ENCODE measurements around the gene FOXI2. TPM values are rescaled to one million over a fixed set of nuclear protein-coding genes. Genes with fewer than 3 reads are reported as not detected.
A peak's percentile ranks its signal among the peaks of the same experiment; 100 is the strongest.

FOXI2 gene
- total RNA-seq, 1 donor from 2014 or later, result not detected

- DNase-seq (ENCODE audit: low spot score), result peak; percentile 51
- H3K27ac Mint-ChIP-seq, result no peak overlapping the region
Measured at GRCh38 chr10:127762925-127763324, 25.9 kb downstream of the FOXI2 start.

GRCh38 chr10:127774766-127775559 lies 38.0 kb downstream of the FOXI2 start:
- H3F3A ChIP-seq (ENCODE audit: low read depth), result no peaks in the 10 kb centered on the region
- H3K4me1 Mint-ChIP-seq, result peaks cover 4% of the 10 kb centered on the region
- H3K9me3 ChIP-seq (ENCODE audit: low read depth), result no peaks in the 10 kb centered on the region
- H3K27ac Mint-ChIP-seq, result no peak overlapping the region
- H3K36me3 ChIP-seq, result no peaks in the 10 kb centered on the region
- H4K20me1 ChIP-seq (ENCODE audit: low read depth), result no peaks in the 10 kb centered on the region
- no peaks in the 10 kb centered on the region for H3K79me2 ChIP-seq (ENCODE audit: low read depth)
- no peak overlapping the region for H3K4me3 Mint-ChIP-seq
- H3K36me3 Mint-ChIP-seq, result no peaks in the 10 kb centered on the region
- peaks cover 12% of the 10 kb centered on the region for H3K4me1 ChIP-seq
- H3K27me3 Mint-ChIP-seq (ENCODE audit: insufficient read depth, low read depth), result no peaks in the 10 kb centered on the region
- H3K27ac ChIP-seq, result no peak overlapping the region
- H3K4me2 ChIP-seq, result peak overlapping the region; percentile 23
- H2AFZ ChIP-seq (replicated peaks), result no peak overlapping the region
- no peak overlapping the region for H3K9ac ChIP-seq
- peaks cover 1% of the 10 kb centered on the region for H3K9me3 Mint-ChIP-seq
- DNase-seq (ENCODE audit: low spot score), result peak; percentile 39
- TF ChIP-seq CTCF (IDR thresholded peaks at IDR 0.05), result no peak
- TF ChIP-seq EZH2phosphoT487 (IDR thresholded peaks at IDR 0.05), result no peak
- TF ChIP-seq EZH2 (IDR thresholded peaks at IDR 0.05), result no peak
- no peak overlapping the region for H3K4me3 ChIP-seq
- H3K27me3 ChIP-seq, result no peaks in the 10 kb centered on the region

More at GRCh38 chr10:127762925-127763324, 25.9 kb downstream of the FOXI2 start:
- no peak overlapping the region for H3K27ac ChIP-seq
- H3K4me1 ChIP-seq, result peaks cover 18% of the 10 kb centered on the region
- peaks cover 9% of the 10 kb centered on the region for H3F3A ChIP-seq (ENCODE audit: low read depth)
- Mint-ChIP-seq H3K4me3 (no peak overlapping the region), H3K4me1 (no peaks in the 10 kb centered on the region), H3K27me3 (ENCODE audit: insufficient read depth, low read depth) (no peaks in the 10 kb centered on the region), H3K9me3 (no peaks in the 10 kb centered on the region), H3K36me3 (no peaks in the 10 kb centered on the region)
- H3K9ac ChIP-seq, result no peak overlapping the region
- no peaks in the 10 kb centered on the region for H4K20me1 ChIP-seq (ENCODE audit: low read depth)
- H3K36me3 ChIP-seq, result no peaks in the 10 kb centered on the region
- no peak overlapping the region for H3K4me3 ChIP-seq
- TF ChIP-seq EZH2 (IDR thresholded peaks at IDR 0.05) (no peak), CTCF (IDR thresholded peaks at IDR 0.05) (no peak), EZH2phosphoT487 (IDR thresholded peaks at IDR 0.05) (no peak)
- H3K4me2 ChIP-seq, result peak overlapping the region; percentile 42
- no peak overlapping the region for H2AFZ ChIP-seq (replicated peaks)
- H3K79me2 ChIP-seq (ENCODE audit: low read depth), result no peaks in the 10 kb centered on the region
- no peaks in the 10 kb centered on the region for H3K9me3 ChIP-seq (ENCODE audit: low read depth)
- no peaks in the 10 kb centered on the region for H3K27me3 ChIP-seq

- TF ChIP-seq EZH2 (IDR thresholded peaks at IDR 0.05), result no peak
- no peak for TF ChIP-seq EZH2phosphoT487 (IDR thresholded peaks at IDR 0.05)
- TF ChIP-seq CTCF (IDR thresholded peaks at IDR 0.05), result no peak
Measured at GRCh38 chr10:127776816-127777215, 39.8 kb downstream of the FOXI2 start.

More at GRCh38 chr10:127776816-127777215, 39.8 kb downstream of the FOXI2 start:
- no peak overlapping the region for H3K27ac ChIP-seq
- H3K4me2 ChIP-seq, result no peak overlapping the region
- H3K4me3 Mint-ChIP-seq, result no peak overlapping the region
- H3K27me3 Mint-ChIP-seq (ENCODE audit: insufficient read depth, low read depth), result no peaks in the 10 kb centered on the region
- H3K4me1 ChIP-seq, result peaks cover 12% of the 10 kb centered on the region
- no peaks in the 10 kb centered on the region for H3K36me3 Mint-ChIP-seq
- no peaks in the 10 kb centered on the region for H3K9me3 ChIP-seq (ENCODE audit: low read depth)
- no peak overlapping the region for H3K27ac Mint-ChIP-seq
- H3F3A ChIP-seq (ENCODE audit: low read depth), result no peaks in the 10 kb centered on the region
- no peaks in the 10 kb centered on the region for H3K9me3 Mint-ChIP-seq
- no peaks in the 10 kb centered on the region for H3K79me2 ChIP-seq (ENCODE audit: low read depth)
- no peaks in the 10 kb centered on the region for H4K20me1 ChIP-seq (ENCODE audit: low read depth)
- no peaks in the 10 kb centered on the region for H3K27me3 ChIP-seq
- peaks cover 4% of the 10 kb centered on the region for H3K4me1 Mint-ChIP-seq
- H3K9ac ChIP-seq, result no peak overlapping the region
- no peak overlapping the region for H2AFZ ChIP-seq (replicated peaks)
- H3K36me3 ChIP-seq, result no peaks in the 10 kb centered on the region
- no peak overlapping the region for H3K4me3 ChIP-seq
- DNase-seq (ENCODE audit: low spot score), result no peak

All from neural progenitor cell (in vitro differentiated cells).